ENCODE measurements around the gene SCAP.
"Not testable (repeated sequence)": the region's sequence is repeated elsewhere in the genome, so short reads cannot be mapped to it uniquely, and the experiment has no call there.

Gene SCAP

GRCh38 chr3:47475570-47476329, at the start of gene SCAP:
TSS of gene SCAP (minus strand) at chr3:47475941. CDS start at chr3:47442993, 32,948 bp downstream.
- DNase-seq, result peak; percentile 89

GRCh38 chr3:47523310-47524073, 47.8 kb upstream of the SCAP start:
- DNase-seq, result no peak

- DNase-seq, result peak; percentile 86
Measured at GRCh38 chr3:47522082-47522987, 46.6 kb upstream of the SCAP start.

- no peak for DNase-seq
Measured at GRCh38 chr3:47520756-47521155, 45.0 kb upstream of the SCAP start.

- DNase-seq, result no peak
Measured at GRCh38 chr3:47517937-47518336, 42.2 kb upstream of the SCAP start.

- DNase-seq, result no peak
Measured at GRCh38 chr3:47515864-47516319, 40.2 kb upstream of the SCAP start.

GRCh38 chr3:47515100-47515499, 39.4 kb upstream of the SCAP start:
- DNase-seq, result no peak

- DNase-seq, result peak; percentile 98
Measured at GRCh38 chr3:47513125-47513929, 37.6 kb upstream of the SCAP start, which contains the start of gene ELP6. TSS of gene ELP6 (minus strand) at chr3:47513712. CDS start at chr3:47513590, 122 bp downstream.

GRCh38 chr3:47512416-47513124, 36.8 kb upstream of the SCAP start:
- peak; percentile 47 for DNase-seq

GRCh38 chr3:47505267-47505666, 29.5 kb upstream of the SCAP start:
- not testable (repeated sequence) for DNase-seq

- no peak for DNase-seq
Measured at GRCh38 chr3:47504113-47504512, 28.4 kb upstream of the SCAP start.

- no peak for DNase-seq
Measured at GRCh38 chr3:47503033-47503432, 27.3 kb upstream of the SCAP start.

- DNase-seq, result no peak
Measured at GRCh38 chr3:47496892-47497291, 21.2 kb upstream of the SCAP start.

- DNase-seq, result no peak
Measured at GRCh38 chr3:47495886-47496285, 20.1 kb upstream of the SCAP start.

GRCh38 chr3:47495111-47495510, 19.4 kb upstream of the SCAP start:
- no peak for DNase-seq

- DNase-seq, result no peak
Measured at GRCh38 chr3:47491777-47492176, 16.0 kb upstream of the SCAP start.

- no peak for DNase-seq
Measured at GRCh38 chr3:47491186-47491585, 15.4 kb upstream of the SCAP start.

- no peak for DNase-seq
Measured at GRCh38 chr3:47487265-47487664, 11.5 kb upstream of the SCAP start.

- DNase-seq, result no peak
Measured at GRCh38 chr3:47485812-47486211, 10.1 kb upstream of the SCAP start.

- no peak for DNase-seq
Measured at GRCh38 chr3:47482366-47482765, 6.6 kb upstream of the SCAP start.

GRCh38 chr3:47481763-47482162, 6.0 kb upstream of the SCAP start:
- not testable (repeated sequence) for DNase-seq

All from left hindlimb (tissue), 1 donor.